H9 (cell line): Measurements from ENCODE around the gene LRRC14B. TPM values are rescaled to one million over a fixed set of nuclear protein-coding genes. Genes with fewer than 3 reads are reported as not detected.

Experiments
- DNase-seq: peaks from one replicate; pipeline ENCODE4 v3.0.0-alpha.2; 2017
- H2AFZ ChIP-seq: one replicate; pipeline ENCODE4 v1.6.1; 2013; ENCODE audit warnings: mild to moderate bottlenecking, low read length, control low read depth, moderate library complexity
- H2AK5ac ChIP-seq: 2 replicates; pipeline ENCODE4 v1.6.1; 2013; ENCODE audit warnings: low read length, control low read depth, mixed read lengths; ENCODE audit not compliant: insufficient read length
- H2BK120ac ChIP-seq: one replicate; pipeline ENCODE4 v1.6.1; 2013; ENCODE audit warnings: low read depth, mild to moderate bottlenecking, low read length, control low read depth, inconsistent platforms; ENCODE audit not compliant: poor library complexity, severe bottlenecking
- H2BK12ac ChIP-seq: 2 replicates; pipeline ENCODE4 v1.6.1; 2013; ENCODE audit warnings: low read length, control low read depth, mixed read lengths, low read depth; ENCODE audit not compliant: insufficient read length
- H2BK15ac ChIP-seq: 2 replicates; pipeline ENCODE4 v1.6.1; 2013; ENCODE audit warnings: low read depth, low read length, control low read depth
- H2BK20ac ChIP-seq: one replicate; pipeline ENCODE4 v1.6.1; 2013; ENCODE audit warnings: low read depth, mild to moderate bottlenecking, low read length, control low read depth, inconsistent platforms; ENCODE audit not compliant: poor library complexity, severe bottlenecking
- H2BK5ac ChIP-seq: 2 replicates; pipeline ENCODE4 v1.6.1; 2013; ENCODE audit warnings: low read length, control low read depth, mixed read lengths; ENCODE audit not compliant: insufficient read length
- H3K14ac ChIP-seq: 2 replicates; pipeline ENCODE4 v1.6.1; 2013; ENCODE audit warnings: low read length, control low read depth; ENCODE audit not compliant: insufficient read depth
- H3K18ac ChIP-seq: 2 replicates; pipeline ENCODE4 v1.6.1; 2013; ENCODE audit warnings: low read depth, mild to moderate bottlenecking, mixed read lengths, low read length, control low read depth; ENCODE audit not compliant: insufficient read length
- H3K23ac ChIP-seq: 2 replicates; pipeline ENCODE4 v1.6.1; 2013; ENCODE audit warnings: low read length, control low read depth, mixed read lengths, low read depth; ENCODE audit not compliant: insufficient read length
- H3K23me2 ChIP-seq: 2 replicates; pipeline ENCODE4 v1.6.1; 2013; ENCODE audit warnings: low read depth, mild to moderate bottlenecking, mixed read lengths, low read length, control low read depth; ENCODE audit not compliant: insufficient read length, poor library complexity, severe bottlenecking
- H3K27ac ChIP-seq: 2 replicates; pipeline ENCODE4 v1.5.1; 2013; ENCODE audit warnings: low read length, control low read depth, mixed read lengths, low read depth; ENCODE audit not compliant: insufficient read length
- H3K27me3 ChIP-seq: 2 replicates; pipeline ENCODE4 v1.6.1; 2013; ENCODE audit warnings: low read length, control low read depth, inconsistent platforms; ENCODE audit not compliant: insufficient read depth
- H3K4ac ChIP-seq: 2 replicates; pipeline ENCODE4 v1.6.1; 2013; ENCODE audit warnings: low read depth, mild to moderate bottlenecking, control low read depth, inconsistent platforms, low read length, moderate library complexity
- H3K4me1 ChIP-seq: 2 replicates; pipeline ENCODE4 v1.6.1; 2013; ENCODE audit warnings: low read length, control low read depth, inconsistent platforms; ENCODE audit not compliant: insufficient read depth
- H3K4me2 ChIP-seq: 2 replicates; pipeline ENCODE4 v1.6.1; 2013; ENCODE audit warnings: low read length, control low read depth, mixed read lengths; ENCODE audit not compliant: insufficient read length, insufficient read depth
- H3K56ac ChIP-seq: 2 replicates; pipeline ENCODE4 v1.6.1; 2013; ENCODE audit warnings: low read depth, mild to moderate bottlenecking, mixed read lengths, low read length, control low read depth; ENCODE audit not compliant: insufficient read length
- H3K79me1 ChIP-seq: 2 replicates; pipeline ENCODE4 v1.6.1; 2013; ENCODE audit warnings: low read depth, mild to moderate bottlenecking, moderate library complexity, low read length, control low read depth, inconsistent platforms; ENCODE audit not compliant: insufficient read depth, poor library complexity, severe bottlenecking
- H3K79me2 ChIP-seq: 2 replicates; pipeline ENCODE4 v1.6.1; 2013; ENCODE audit warnings: low read length, control low read depth, inconsistent platforms; ENCODE audit not compliant: insufficient read depth
- H3K9ac ChIP-seq: 2 replicates; pipeline ENCODE4 v1.6.1; 2013; ENCODE audit warnings: low read length, control low read depth, mixed read lengths; ENCODE audit not compliant: insufficient read length; ENCODE audit errors: extremely low read depth
- H3K9me3 ChIP-seq: one replicate; pipeline ENCODE4 v1.6.1; 2013; ENCODE audit warnings: low read depth, low read length, inconsistent platforms; ENCODE audit not compliant: control insufficient read depth
- H3T11ph ChIP-seq: one replicate; pipeline ENCODE4 v1.6.1; 2013; ENCODE audit warnings: mild to moderate bottlenecking, low read length, control low read depth, inconsistent platforms
- H4K20me1 ChIP-seq: one replicate; pipeline ENCODE4 v1.6.1; 2013; ENCODE audit not compliant: control insufficient read depth, insufficient read length, insufficient read depth
- H4K5ac ChIP-seq: 2 replicates; pipeline ENCODE4 v1.6.1; 2013; ENCODE audit warnings: low read depth, mild to moderate bottlenecking, mixed read lengths, low read length, control low read depth; ENCODE audit not compliant: insufficient read length
- H4K8ac ChIP-seq: replicated peaks from 2 replicates; pipeline ENCODE4 v1.6.1; 2013; ENCODE audit warnings: low read length, control low read depth, mixed read lengths, low read depth; ENCODE audit not compliant: insufficient read length
- H4K91ac ChIP-seq: 2 replicates; pipeline ENCODE4 v1.6.1; 2013; ENCODE audit warnings: low read depth, mild to moderate bottlenecking, moderate library complexity, mixed read lengths, low read length, control low read depth; ENCODE audit not compliant: insufficient read length
- H3K27ac Mint-ChIP-seq, 3 experiments: 2 replicates in 2 of 3; 3 replicates in 1 of 3; pipeline ENCODE4 v1.8.0; 2020 to 2021; ENCODE audit warnings: mixed read lengths in 3 of 3, mild to moderate bottlenecking in 1 of 3, moderate library complexity in 1 of 3
- H3K27me3 Mint-ChIP-seq: 2 replicates; pipeline ENCODE4 v1.8.0; 2021; ENCODE audit warnings: low read depth, mild to moderate bottlenecking, moderate library complexity, mixed read lengths
- H3K36me3 Mint-ChIP-seq, 3 experiments: 2 replicates in 2 of 3; 3 replicates in 1 of 3; pipeline ENCODE4 v1.8.0; 2020 to 2021; ENCODE audit warnings: low read depth in 3 of 3, mixed read lengths in 3 of 3; ENCODE audit not compliant: insufficient read depth in 1 of 3
- H3K4me1 Mint-ChIP-seq, 2 experiments: 2 replicates each; pipeline ENCODE4 v1.8.0; 2020; ENCODE audit warnings: mixed read lengths in 2 of 2
- H3K4me3 Mint-ChIP-seq, 2 experiments: 2 replicates in 1 of 2; 3 replicates in 1 of 2; pipeline ENCODE4 v1.8.0; 2020 to 2021; ENCODE audit warnings: mild to moderate bottlenecking in 2 of 2, mixed read lengths in 2 of 2, moderate library complexity in 1 of 2
- H3K9me3 Mint-ChIP-seq, 2 experiments: 2 replicates in 1 of 2; 3 replicates in 1 of 2; pipeline ENCODE4 v1.8.0; 2020; ENCODE audit warnings: mild to moderate bottlenecking in 2 of 2, mixed read lengths in 2 of 2, moderate library complexity in 1 of 2
- WGBS: extraction: QIAGEN DNeasy Blood & Tissue Kit; methylation state at CpG from one replicate; pipeline ENCODE4 v1.1.7; 2013; ENCODE audit warnings: missing lambda C conversion rate, low lambda C conversion rate, mixed read lengths; ENCODE audit not compliant: insufficient read length; ENCODE audit errors: extremely low coverage; 5-methylcytosine and 5-hydroxymethylcytosine counted together
- total RNA-seq: library from RNA; stranded (reverse); gene quantifications from 2 replicates; pipeline ENCODE4 v1.2.1, GENCODE V29; 2021
- TF ChIP-seq, protein P1 (sequence below): fragments of 200-600 bp; sonication (generic); conservative IDR thresholded peaks from 3 replicates; pipeline ENCODE4 v1.8.0; 2021; ENCODE audit warnings: antibody characterized with exemption, mild to moderate bottlenecking

LRRC14B gene
- total RNA-seq, 1 experiment from 2014 or later = not detected

DNA sequence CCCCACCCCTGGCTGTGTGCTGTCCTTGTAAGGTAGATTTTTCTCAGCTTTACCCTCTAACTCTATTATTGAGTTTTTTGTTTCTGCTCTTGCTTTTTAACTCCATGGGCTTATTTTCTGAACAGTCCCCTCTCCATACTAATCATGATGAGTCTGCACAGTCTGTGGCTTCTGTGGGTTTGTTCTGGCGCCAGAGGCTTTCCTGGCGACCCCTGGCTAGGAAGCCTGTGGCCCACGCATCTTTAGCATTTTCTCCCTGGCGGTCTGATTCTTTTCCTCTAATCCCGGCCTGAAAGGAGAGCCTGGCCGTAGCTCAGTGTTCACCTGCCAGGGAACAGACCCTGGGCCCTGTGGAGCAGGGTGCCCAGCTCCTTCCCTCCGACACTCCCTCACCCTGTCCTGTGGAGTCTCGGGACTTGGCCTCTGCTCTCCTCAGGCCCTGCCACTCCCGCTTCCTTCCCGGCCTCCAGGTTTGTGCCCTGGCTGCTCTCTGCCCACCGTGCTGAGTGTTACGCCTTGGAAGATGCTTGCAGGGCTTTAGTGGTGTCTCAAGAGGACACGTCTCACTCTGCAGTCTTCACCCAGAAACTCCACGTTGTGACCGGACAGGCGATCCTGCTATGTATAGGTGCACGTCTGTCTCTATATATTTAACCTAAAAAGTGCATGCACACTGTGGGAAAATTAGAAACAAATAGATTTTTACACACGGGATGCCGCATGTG, 31.7 kb upstream of the LRRC14B start:
- Histone ChIP-seq H3K9me3 (no peaks in the 10 kb centered on the region), H3K4me2 (no peak overlapping the region), H3K56ac (no peak overlapping the region), H3K4me1 (no peaks in the 10 kb centered on the region), H2BK20ac (no peak overlapping the region), H4K5ac (no peak overlapping the region), H3T11ph (no peak overlapping the region), H4K91ac (no peak overlapping the region), H3K23ac (no peak overlapping the region), H3K18ac (no peak overlapping the region), H3K23me2 (no peaks in the 10 kb centered on the region), H2AFZ (no peak overlapping the region), H4K8ac (no peak overlapping the region), H3K27ac (no peak overlapping the region), H4K20me1 (no peaks in the 10 kb centered on the region), H3K27me3 (no peaks in the 10 kb centered on the region), H3K79me1 (no peaks in the 10 kb centered on the region), H2BK15ac (no peak overlapping the region), H2BK120ac (no peak overlapping the region), H3K14ac (no peak overlapping the region), H2AK5ac (no peak overlapping the region), H3K79me2 (no peaks in the 10 kb centered on the region), H3K4ac (no peak overlapping the region), H2BK12ac (no peak overlapping the region), H3K9ac (no peak overlapping the region), H2BK5ac (no peak overlapping the region)
- Mint-ChIP-seq H3K27ac (peak overlapping the region; percentile 75 to 90 (median 86); a peak in 5 of 7 replicates), H3K4me3 (no peak overlapping the region), H3K36me3 (peaks cover 30 to 87% (median 80%) of the 10 kb centered on the region in 3 experiments), H3K4me1 (peaks cover 7 to 14% of the 10 kb centered on the region in 2 experiments; a peak in 3 of 4 replicates), H3K9me3 (peaks cover 8% of the 10 kb centered on the region in 2 experiments), H3K27me3 (no peaks in the 10 kb centered on the region; the same call in 1 of the 2 replicates)
- TF ChIP-seq, protein P1, sequence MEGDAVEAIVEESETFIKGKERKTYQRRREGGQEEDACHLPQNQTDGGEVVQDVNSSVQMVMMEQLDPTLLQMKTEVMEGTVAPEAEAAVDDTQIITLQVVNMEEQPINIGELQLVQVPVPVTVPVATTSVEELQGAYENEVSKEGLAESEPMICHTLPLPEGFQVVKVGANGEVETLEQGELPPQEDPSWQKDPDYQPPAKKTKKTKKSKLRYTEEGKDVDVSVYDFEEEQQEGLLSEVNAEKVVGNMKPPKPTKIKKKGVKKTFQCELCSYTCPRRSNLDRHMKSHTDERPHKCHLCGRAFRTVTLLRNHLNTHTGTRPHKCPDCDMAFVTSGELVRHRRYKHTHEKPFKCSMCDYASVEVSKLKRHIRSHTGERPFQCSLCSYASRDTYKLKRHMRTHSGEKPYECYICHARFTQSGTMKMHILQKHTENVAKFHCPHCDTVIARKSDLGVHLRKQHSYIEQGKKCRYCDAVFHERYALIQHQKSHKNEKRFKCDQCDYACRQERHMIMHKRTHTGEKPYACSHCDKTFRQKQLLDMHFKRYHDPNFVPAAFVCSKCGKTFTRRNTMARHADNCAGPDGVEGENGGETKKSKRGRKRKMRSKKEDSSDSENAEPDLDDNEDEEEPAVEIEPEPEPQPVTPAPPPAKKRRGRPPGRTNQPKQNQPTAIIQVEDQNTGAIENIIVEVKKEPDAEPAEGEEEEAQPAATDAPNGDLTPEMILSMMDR = no peak
- WGBS = no CpG with 5 or more reads among the region's 19 CpGs
- DNase-seq = peak; percentile 23
